Heart right ventricle (tissue), 16 donors: ENCODE measurements around the gene LRP1B. TPM values are rescaled to one million over a fixed set of nuclear protein-coding genes. Genes with fewer than 3 reads are reported as not detected.

Source experiments
- ATAC-seq, 8 donors: fragments of 200-7000 bp; cut with Tn5 transposase; one replicate each; pipeline ENCODE4 v1.9.1; 2020; ENCODE audit warnings: mild to moderate bottlenecking in 8 of 8, moderate library complexity in 8 of 8, moderate number of reproducible peaks in 1 of 8
- DNase-seq, 2 donors: peaks; one replicate each; pipeline ENCODE4 v3.0.0-alpha.2; 2020
- H3K27ac ChIP-seq, 10 donors: fragments of 200-600 bp; sonication (generic) in 2 of 10; one replicate each; pipeline versions ENCODE4 v1.5.0 to v1.8.0; 2020 to 2022; ENCODE audit warnings: mild to moderate bottlenecking in 3 of 10
- H3K27me3 ChIP-seq, 7 donors: fragments of 200-600 bp; one replicate each; pipeline ENCODE4 v1.8.0; 2021 to 2022; ENCODE audit warnings: mild to moderate bottlenecking in 2 of 7
- H3K36me3 ChIP-seq, 9 donors: fragments of 200-600 bp; sonication (generic) in 1 of 9; one replicate each; pipeline versions ENCODE4 v1.5.0 to v1.8.0; 2020 to 2022; ENCODE audit warnings: mild to moderate bottlenecking in 2 of 9
- H3K4me1 ChIP-seq, 9 donors: fragments of 200-600 bp; sonication (generic) in 1 of 9; one replicate each; pipeline versions ENCODE4 v1.5.0 to v1.8.0; 2020 to 2022; ENCODE audit warnings: mild to moderate bottlenecking in 4 of 9
- H3K4me3 ChIP-seq, 10 donors: fragments of 200-600 bp; sonication (generic) in 2 of 10; one replicate each; pipeline versions ENCODE4 v1.5.0 to v1.8.0; 2020 to 2022; ENCODE audit warnings: mild to moderate bottlenecking in 7 of 10, moderate library complexity in 2 of 10
- H3K9me3 ChIP-seq, 11 donors: fragments of 200-600 bp in 10 of 11; sonication (generic) in 2 of 11; one replicate each; pipeline versions ENCODE4 v1.5.0 to v1.8.0; 2013 to 2022; ENCODE audit warnings: mild to moderate bottlenecking in 2 of 11, control low read depth in 1 of 11, moderate library complexity in 1 of 11
- CTCF ChIP-seq, 9 donors: fragments of 200-600 bp; sonication (generic) in 2 of 9; IDR thresholded peaks; one replicate each; pipeline versions ENCODE4 v1.5.0 to v1.8.0; 2021 to 2022; ENCODE audit warnings: antibody characterized with exemption in 9 of 9, mild to moderate bottlenecking in 5 of 9, moderate library complexity in 1 of 9
- WGBS, 2 donors: extraction: QIAGEN DNeasy Blood & Tissue Kit; methylation state at CpG; one replicate each; pipeline ENCODE4 v1.1.7; 2013; ENCODE audit warnings: inconsistent platforms in 1 of 2; 5-methylcytosine and 5-hydroxymethylcytosine counted together
- intact Hi-C, 10 donors: fragments of 100-400 bp; cut with DNase I; formaldehyde crosslinking; loops; one replicate each; pipeline versions ENCODE4 v1.11.1 to v1.14.2; 2022
- polyA plus RNA-seq, 2 donors: library from polyadenylated mRNA; stranded (reverse); fragments of 200-250 nt; gene quantifications; one replicate each; pipeline ENCODE4 v1.2.3, GENCODE V29; 2013
- total RNA-seq, 10 donors: library from RNA; stranded (reverse); fragmentation: NEBNext Ultra II Directional in 3 of 10; extraction: Animal tissue kit (Norgen Biotek cat#: 25700) in 3 of 10; gene quantifications; one replicate each; pipeline versions ENCODE4 v1.2.1 to v1.2.4, GENCODE V29; 2021 to 2023
- donor health status: Arrhythmogenic right ventricular cardiomyopathy.
- donor health status: ischemic (EF 13 %, LVEDD 7.1; RV severe dilation, severe dysfunction).
- donor health status: healthy with polysubstance abuse.
- donor health status: DM: no; HTN: yes; CAD: no.
- donor health status: DM: no; HTN: no; CAD: no.
- donor health status: ischemic (EF 25% LVEDD 6.9; RV normal size, moderate dysfunction).
- donor health status: ischemic (EF 25% LVEDD 5.7; RV mildly dilated, moderate dysfunction).
- donor health status: healthy.
- donor health status: DM: yes; HTN: yes; CAD: no.
- donor health status: Ischemic cardiomyopathy.
- donor health status: ischemic (EF 35%, LVEDD 5.7; RV mildly dilated, moderate dysfunction).
- donor health status: nonischemic (EF 11% LVEDD 7.7; RV severe dilation, severe dysfunction).
- donor health status: DM: yes; HTN: yes; CAD: no.
- donor health status: PGD.
- donor health status: ischemic (EF 29% LVEDD 5.4; RV normal size, mild dysfunction).
- donor health status: nonischemic (EF 23%, LVEDD 6.1; RV moderate dilation, normal function).

Gene LRP1B
- total and polyA plus RNA-seq, 12 donors = 0.02 to 0.27 (median 0.14) TPM; not detected in 1

GRCh38 chr2:140472676-140473075, 1658.1 kb downstream of the LRP1B start:
- no peak overlapping the region for H3K4me3 ChIP-seq
- H3K27ac ChIP-seq = no peak overlapping the region
- DNase-seq (no peak), ATAC-seq (no peak)
- 74 to 85% methylated on average over 2 of the region's 2 CpGs for WGBS, 2 donors
- H3K36me3 ChIP-seq = no peaks in the 10 kb centered on the region
- intact Hi-C loops = no loop called here
- H3K27me3 ChIP-seq = no peaks in the 10 kb centered on the region
- H3K4me1 ChIP-seq = no peaks in the 10 kb centered on the region
- no peaks in the 10 kb centered on the region for H3K9me3 ChIP-seq
- no peak for TF ChIP-seq CTCF (IDR thresholded peaks at IDR 0.05)

GRCh38 chr2:140465301-140465700, 1665.5 kb downstream of the LRP1B start:
- DNase-seq = no peak
- H3K4me1 ChIP-seq = no peaks in the 10 kb centered on the region
- H3K27ac ChIP-seq = no peak overlapping the region
- WGBS, 2 donors = 71 to 74% methylated on average over 2 of the region's 2 CpGs
- H3K27me3 ChIP-seq = no peaks in the 10 kb centered on the region
- no peaks in the 10 kb centered on the region for H3K36me3 ChIP-seq
- TF ChIP-seq CTCF (IDR thresholded peaks at IDR 0.05) = no peak
- no peaks in the 10 kb centered on the region for H3K9me3 ChIP-seq
- intact Hi-C loops = no loop called here
- H3K4me3 ChIP-seq = no peak overlapping the region
- ATAC-seq = no peak

- intact Hi-C loops = no loop called here
Measured at GRCh38 chr2:140462990-140463389, 1667.8 kb downstream of the LRP1B start.

GRCh38 chr2:140457483-140457882, 1673.3 kb downstream of the LRP1B start:
- Histone ChIP-seq H3K27me3 (no peaks in the 10 kb centered on the region), H3K4me3 (no peak overlapping the region), H3K9me3 (no peaks in the 10 kb centered on the region), H3K36me3 (no peaks in the 10 kb centered on the region), H3K27ac (no peak overlapping the region), H3K4me1 (no peaks in the 10 kb centered on the region)
- intact Hi-C loops = no loop called here
- ATAC-seq = no peak
- TF ChIP-seq CTCF (IDR thresholded peaks at IDR 0.05) = no peak
- WGBS, 2 donors = 62 to 65% methylated on average over 3 of the region's 3 CpGs
- DNase-seq = no peak

More at GRCh38 chr2:140462990-140463389, 1667.8 kb downstream of the LRP1B start:
- H3K9me3 ChIP-seq = no peaks in the 10 kb centered on the region
- H3K36me3 ChIP-seq = no peaks in the 10 kb centered on the region
- 70 to 74% methylated on average over 4 of the region's 4 CpGs for WGBS, 2 donors
- no peak for TF ChIP-seq CTCF (IDR thresholded peaks at IDR 0.05)
- ATAC-seq (no peak), DNase-seq (no peak)
- no peaks in the 10 kb centered on the region for H3K4me1 ChIP-seq
- H3K27ac ChIP-seq = no peak overlapping the region
- no peak overlapping the region for H3K4me3 ChIP-seq
- H3K27me3 ChIP-seq = no peaks in the 10 kb centered on the region
